ENCODE measurements around the gene SNN. TPM values are rescaled to one million over a fixed set of nuclear protein-coding genes. Genes with fewer than 3 reads are reported as not detected.

The SNN gene
- total RNA-seq (2014; rRNA removed; shearing (Covaris generic)) (5.9 and 6.7 TPM in 2 replicates), polyA plus RNA-seq (2016; fragmentation: Nextera tagmentation; extraction: Ambion mirVana) (5.3 and 5.4 TPM in 2 replicates)

DNA sequence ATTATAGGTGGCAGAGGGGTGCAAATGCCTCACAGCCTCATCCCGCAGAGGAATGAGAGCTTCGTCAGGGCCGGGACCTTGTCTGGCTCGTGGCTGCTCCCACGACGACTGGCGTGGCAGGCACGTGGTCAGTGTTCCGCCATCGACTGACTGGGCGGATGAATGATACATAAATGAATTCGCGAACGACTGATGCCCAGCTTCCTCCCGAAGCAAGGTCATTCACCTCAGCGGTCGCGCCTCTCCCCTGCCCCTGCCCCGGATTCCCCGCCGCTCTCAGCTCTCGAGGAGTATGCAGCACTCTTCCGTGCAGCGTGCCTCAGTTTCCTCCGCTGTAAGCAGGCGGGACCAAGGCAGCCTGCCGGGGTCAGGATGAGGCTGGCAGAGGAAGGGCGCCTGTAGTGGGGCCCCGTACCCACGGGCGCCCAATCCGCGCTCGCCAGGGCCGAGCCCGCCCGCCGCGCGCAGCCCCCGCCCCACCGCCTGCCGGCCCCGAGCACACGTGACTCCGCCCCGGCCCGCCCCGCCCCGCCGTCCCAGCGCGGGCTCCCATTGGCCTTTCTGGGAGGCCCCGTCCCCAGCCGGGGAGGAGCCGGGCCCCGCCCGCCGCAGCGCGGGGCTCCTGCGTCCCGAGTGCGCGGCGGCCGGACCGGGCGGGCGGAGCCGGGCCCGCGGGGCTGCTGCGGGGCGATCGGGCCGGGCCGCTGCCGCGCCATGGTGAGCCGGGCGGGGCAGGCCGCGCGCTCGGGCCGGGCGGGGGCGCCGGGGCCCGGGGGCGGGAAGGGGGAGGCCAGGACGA is at the start of gene SNN:
Gene SNN, plus strand, starts transcription at position 632 of the 799 bp plus-strand sequence. CDS start 7,605 bp downstream, outside the sequence.
- peaks cover 7% of the 10 kb centered on the region for H3K4me1 ChIP-seq (ENCODE audit: insufficient read depth)
- WGBS, 2 experiments (ENCODE audit: low coverage in 1 of 2, low lambda C conversion rate in 2 of 2, missing lambda C conversion rate in 2 of 2): 14 to 17% methylated on average over 33 to 40 of the region's 93 CpGs
- no peaks in the 10 kb centered on the region for H4K20me1 ChIP-seq (ENCODE audit: insufficient read depth)
- H3K36me3 ChIP-seq (ENCODE audit: low read depth): no peaks in the 10 kb centered on the region
- H3F3A ChIP-seq (ENCODE audit: insufficient read depth): peaks cover 4% of the 10 kb centered on the region; the same call in 1 of the 2 replicates
- in situ Hi-C loops (cut with MboI): no loop called here
- H3K9me2 ChIP-seq (ENCODE audit: insufficient read depth): no peaks in the 10 kb centered on the region
- no peak for TF ChIP-seq EZH2phosphoT487 (IDR thresholded peaks at IDR 0.05; ENCODE audit: insufficient read depth, low read depth)
- no peak for TF ChIP-seq EZH2 (IDR thresholded peaks at IDR 0.05; ENCODE audit: insufficient read depth, poor library complexity, severe bottlenecking)
- H3K27ac ChIP-seq: no peak within 1 kb of the TSS
- peak within 1 kb of the TSS; percentile 95 for H2AFZ ChIP-seq
- peak within 1 kb of the TSS; percentile 76 for H3K9ac ChIP-seq
- DNase-seq: peak; percentile 93
- peak within 1 kb of the TSS; percentile 65 for H3K4me2 ChIP-seq (ENCODE audit: unreplicated experiment)
- peak within 1 kb of the TSS; percentile 72 for H3K4me3 ChIP-seq
- no peaks in the 10 kb centered on the region for H3K79me2 ChIP-seq (ENCODE audit: insufficient read depth)
- no peaks in the 10 kb centered on the region for H3K9me3 ChIP-seq (ENCODE audit: low read depth)
- no peaks in the 10 kb centered on the region for H3K27me3 ChIP-seq (replicated peaks; ENCODE audit: insufficient read depth)

DNA sequence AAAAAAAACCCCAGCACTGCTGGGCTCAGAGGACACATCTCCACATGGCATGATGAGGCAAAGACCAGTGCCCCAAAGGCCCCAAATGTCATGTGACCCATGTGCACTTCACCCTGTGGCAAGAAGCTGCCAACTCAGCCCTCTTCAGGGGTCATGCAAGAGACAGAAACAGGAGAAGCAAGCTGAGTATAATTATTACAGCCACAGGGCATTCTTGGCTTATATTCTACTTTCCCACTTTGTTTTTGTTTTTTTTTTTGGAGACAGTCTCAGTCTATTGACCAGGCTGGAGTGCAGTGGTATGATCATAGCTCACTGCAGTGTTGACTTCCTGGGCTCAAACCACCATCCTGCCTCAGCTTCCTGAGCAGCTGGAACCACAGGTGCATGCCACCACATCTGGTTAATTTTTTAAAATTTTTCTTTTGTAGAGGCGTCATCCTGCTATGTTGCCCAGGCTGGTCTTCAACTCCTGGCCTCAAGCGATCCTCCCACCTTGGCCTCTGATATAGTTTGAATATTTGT is 48.9 kb upstream of the SNN start:
- Histone ChIP-seq H3K27me3 (replicated peaks; ENCODE audit: insufficient read depth) (no peaks in the 10 kb centered on the region), H4K20me1 (ENCODE audit: insufficient read depth) (no peaks in the 10 kb centered on the region), H3K4me2 (ENCODE audit: unreplicated experiment) (no peak overlapping the region), H3K79me2 (ENCODE audit: insufficient read depth) (no peaks in the 10 kb centered on the region), H3K9ac (no peak overlapping the region), H2AFZ (no peak overlapping the region), H3K4me1 (ENCODE audit: insufficient read depth) (peaks cover 19% of the 10 kb centered on the region), H3K36me3 (ENCODE audit: low read depth) (no peaks in the 10 kb centered on the region), H3K4me3 (no peak overlapping the region), H3K9me3 (ENCODE audit: low read depth) (no peaks in the 10 kb centered on the region), H3K27ac (no peak overlapping the region), H3K9me2 (ENCODE audit: insufficient read depth) (no peaks in the 10 kb centered on the region), H3F3A (ENCODE audit: insufficient read depth) (no peaks in the 10 kb centered on the region)
- 91 to 98% methylated on average over 2 of the region's 2 CpGs for WGBS, 2 experiments (ENCODE audit: low coverage in 1 of 2, low lambda C conversion rate in 2 of 2, missing lambda C conversion rate in 2 of 2)
- TF ChIP-seq EZH2phosphoT487 (IDR thresholded peaks at IDR 0.05; ENCODE audit: insufficient read depth, low read depth): no peak
- TF ChIP-seq EZH2 (IDR thresholded peaks at IDR 0.05; ENCODE audit: insufficient read depth, poor library complexity, severe bottlenecking): no peak
- in situ Hi-C loops (cut with MboI): no loop called here
- no peak for DNase-seq

DNA sequence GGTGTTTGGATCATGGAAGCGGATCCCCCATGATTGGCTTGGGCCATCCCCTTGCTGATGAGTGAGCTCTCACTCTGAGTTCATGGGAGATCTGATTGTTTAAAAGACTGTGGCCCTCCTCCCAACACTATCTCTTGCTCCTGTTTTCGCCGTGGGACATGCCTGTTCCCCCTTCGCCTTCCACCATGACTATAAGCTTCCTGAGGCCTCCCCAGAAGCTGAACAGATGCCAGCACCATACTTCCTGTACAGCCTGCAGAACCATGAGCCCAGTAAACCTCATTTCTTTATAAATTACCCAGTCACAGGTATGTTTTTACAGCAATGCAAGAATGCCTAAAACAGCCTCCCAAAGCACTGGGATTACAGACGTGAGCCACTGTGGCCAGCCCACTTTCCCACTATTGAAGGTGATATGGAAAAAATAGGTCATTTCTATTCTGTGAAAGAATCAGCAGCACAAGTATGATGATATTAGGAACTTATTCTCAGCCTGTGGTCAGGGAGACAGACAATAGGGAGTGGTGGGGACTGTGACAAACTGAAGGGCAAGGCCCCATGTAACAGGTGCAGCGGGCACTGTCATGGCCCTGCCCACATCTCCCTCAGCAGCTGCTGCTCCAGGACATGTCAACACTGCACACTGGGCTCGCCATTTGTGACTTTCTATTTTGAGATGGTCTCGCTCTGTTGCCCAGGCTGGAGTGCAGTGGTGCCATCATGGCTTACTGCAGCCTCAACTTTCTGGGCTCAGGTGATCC is 47.8 kb upstream of the SNN start:
- Histone ChIP-seq H3K79me2 (ENCODE audit: insufficient read depth) (no peaks in the 10 kb centered on the region), H3F3A (ENCODE audit: insufficient read depth) (no peaks in the 10 kb centered on the region), H3K4me1 (ENCODE audit: insufficient read depth) (peaks cover 23% of the 10 kb centered on the region), H3K4me3 (no peak overlapping the region), H3K4me2 (ENCODE audit: unreplicated experiment) (no peak overlapping the region), H4K20me1 (ENCODE audit: insufficient read depth) (no peaks in the 10 kb centered on the region), H3K9ac (no peak overlapping the region), H3K9me2 (ENCODE audit: insufficient read depth) (no peaks in the 10 kb centered on the region), H3K27ac (no peak overlapping the region), H3K9me3 (ENCODE audit: low read depth) (no peaks in the 10 kb centered on the region), H2AFZ (no peak overlapping the region), H3K36me3 (ENCODE audit: low read depth) (no peaks in the 10 kb centered on the region), H3K27me3 (replicated peaks; ENCODE audit: insufficient read depth) (no peaks in the 10 kb centered on the region)
- WGBS, 2 experiments (ENCODE audit: low coverage in 1 of 2, low lambda C conversion rate in 2 of 2, missing lambda C conversion rate in 2 of 2): 90 to 93% methylated on average over 8 of the region's 8 CpGs
- in situ Hi-C loops (cut with MboI): no loop called here
- DNase-seq: no peak
- TF ChIP-seq EZH2phosphoT487 (IDR thresholded peaks at IDR 0.05; ENCODE audit: insufficient read depth, low read depth): no peak
- TF ChIP-seq EZH2 (IDR thresholded peaks at IDR 0.05; ENCODE audit: insufficient read depth, poor library complexity, severe bottlenecking): no peak

DNA sequence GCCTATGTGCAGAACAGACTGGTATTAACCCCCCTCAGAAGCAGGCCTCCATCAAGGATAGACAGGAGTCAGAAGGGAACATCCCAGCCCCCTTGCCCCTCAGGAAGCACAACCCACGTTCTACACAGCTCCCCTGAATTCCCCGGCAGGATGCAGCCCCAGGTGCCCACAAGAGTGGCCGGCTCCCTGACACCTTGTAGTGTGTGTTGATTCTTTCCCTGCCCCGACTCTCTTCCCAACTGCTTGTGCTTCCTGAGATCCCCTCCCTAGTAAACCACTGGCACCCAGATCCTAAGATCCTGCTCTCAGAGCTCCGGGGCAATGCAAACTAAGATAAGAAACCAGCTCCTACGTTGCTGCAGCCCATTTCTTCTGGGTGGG is 46.7 kb upstream of the SNN start:
- Histone ChIP-seq H4K20me1 (ENCODE audit: insufficient read depth) (no peaks in the 10 kb centered on the region), H3K27ac (peak overlapping the region; percentile 35), H3K4me1 (ENCODE audit: insufficient read depth) (peaks cover 32% of the 10 kb centered on the region), H3K36me3 (ENCODE audit: low read depth) (no peaks in the 10 kb centered on the region), H3K9me3 (ENCODE audit: low read depth) (no peaks in the 10 kb centered on the region), H3K4me3 (peak overlapping the region; percentile 61), H3K4me2 (ENCODE audit: unreplicated experiment) (peak overlapping the region; percentile 78), H3K9ac (peak overlapping the region; percentile 81), H3K9me2 (ENCODE audit: insufficient read depth) (no peaks in the 10 kb centered on the region), H3K79me2 (ENCODE audit: insufficient read depth) (no peaks in the 10 kb centered on the region), H2AFZ (peak overlapping the region; percentile 96), H3F3A (ENCODE audit: insufficient read depth) (peaks cover 4% of the 10 kb centered on the region; the same call in 1 of the 2 replicates), H3K27me3 (replicated peaks; ENCODE audit: insufficient read depth) (no peaks in the 10 kb centered on the region)
- WGBS, 2 experiments (ENCODE audit: low coverage in 1 of 2, low lambda C conversion rate in 2 of 2, missing lambda C conversion rate in 2 of 2): 42 to 50% methylated on average over 6 of the region's 6 CpGs
- TF ChIP-seq EZH2phosphoT487 (IDR thresholded peaks at IDR 0.05; ENCODE audit: insufficient read depth, low read depth) (no peak), EZH2 (IDR thresholded peaks at IDR 0.05; ENCODE audit: insufficient read depth, poor library complexity, severe bottlenecking) (no peak)
- no peak for DNase-seq
- in situ Hi-C loops (cut with MboI): no loop called here

All from GM23248 (cell line).